H1 (cell line): Measurements from ENCODE around the gene PRKN. TPM values are rescaled to one million over a fixed set of nuclear protein-coding genes. Genes with fewer than 3 reads are reported as not detected.

Experiments
- CTCF ChIA-PET: fragments of 300-600 bp; sonication (Branson Sonifier 250); formaldehyde crosslinking; loops from one replicate; lab custom pipeline; 2021; ENCODE audit not compliant: partially characterized antibody; lab: Charles Lee
- POLR2A ChIA-PET: fragments of 300-600 bp; sonication (Branson Sonifier 250); formaldehyde crosslinking; loops from one replicate; lab custom pipeline; 2021; ENCODE audit warnings: inconsistent platforms; ENCODE audit not compliant: partially characterized antibody; lab: Charles Lee
- DNase-seq, 2 experiments: peaks; one replicate each; pipeline versions ENCODE4 v3.0.0 to v3.0.0-alpha.2; 2010 to 2022; ENCODE audit warnings: low spot score in 2 of 2, low read depth in 1 of 2, mixed read lengths in 1 of 2
- FAIRE-seq: peaks from 2 replicates; lab custom pipeline; 2011; peaks lifted over from hg19 to GRCh38; lab: Jason Lieb, UNC
- H2AFZ ChIP-seq: 2 replicates; pipeline ENCODE4 v1.8.1; 2012; ENCODE audit warnings: low read length, inconsistent platforms
- H2AK5ac ChIP-seq: 2 replicates; pipeline ENCODE4 v1.6.1; 2013; ENCODE audit warnings: low read depth, low read length
- H2BK120ac ChIP-seq: replicated peaks from 2 replicates; pipeline ENCODE3; 2013; ENCODE audit warnings: low read depth, low read length, inconsistent platforms
- H2BK12ac ChIP-seq: 2 replicates; pipeline ENCODE4 v1.6.1; 2013; ENCODE audit warnings: low read depth, low read length
- H2BK15ac ChIP-seq: 2 replicates; pipeline ENCODE4 v1.6.1; 2013; ENCODE audit warnings: low read length
- H2BK20ac ChIP-seq: 2 replicates; pipeline ENCODE4 v1.6.1; 2013; ENCODE audit warnings: low read length
- H2BK5ac ChIP-seq: 2 replicates; pipeline ENCODE4 v1.6.1; 2013; ENCODE audit warnings: low read depth, low read length
- H3K14ac ChIP-seq: 2 replicates; pipeline ENCODE4 v1.6.1; 2013; ENCODE audit warnings: inconsistent platforms; ENCODE audit not compliant: insufficient read length
- H3K18ac ChIP-seq: 2 replicates; pipeline ENCODE4 v1.6.1; 2013; ENCODE audit warnings: low read length; ENCODE audit errors: extremely low read depth
- H3K23ac ChIP-seq: 2 replicates; pipeline ENCODE4 v1.6.1; 2013; ENCODE audit warnings: inconsistent platforms; ENCODE audit not compliant: insufficient read length
- H3K23me2 ChIP-seq: 2 replicates; pipeline ENCODE4 v1.6.1; 2013; ENCODE audit warnings: low read depth, low read length
- H3K27ac ChIP-seq: 2 replicates; pipeline ENCODE4 v1.6.1; 2011; ENCODE audit warnings: low read depth, low read length, inconsistent platforms
- H3K27me3 ChIP-seq, 4 experiments: replicated peaks in 1 of 4; 1 replicate in 1 of 4; 2 replicates in 3 of 4; pipeline versions ENCODE4 v1.6.1 to v1.8.1; 2011 to 2013; ENCODE audit warnings: low read length in 3 of 4, mild to moderate bottlenecking in 3 of 4, inconsistent platforms in 2 of 4, mixed read lengths in 2 of 4, moderate library complexity in 1 of 4; ENCODE audit not compliant: control insufficient read depth in 3 of 4, insufficient read depth in 3 of 4; ENCODE audit errors: extremely low read depth in 1 of 4
- H3K36me3 ChIP-seq, 4 experiments: 2 replicates each; pipeline versions ENCODE4 v1.6.1 to v1.8.1; 2011 to 2013; ENCODE audit warnings: mild to moderate bottlenecking in 4 of 4, low read length in 3 of 4, moderate library complexity in 2 of 4, control low read depth in 1 of 4, inconsistent platforms in 1 of 4; ENCODE audit not compliant: insufficient read depth in 4 of 4, control insufficient read depth in 2 of 4
- H3K4ac ChIP-seq: replicated peaks from 2 replicates; pipeline ENCODE3; 2013; ENCODE audit warnings: low read length, low read depth, mixed read lengths, inconsistent platforms; ENCODE audit not compliant: insufficient read length
- H3K4me1 ChIP-seq, 4 experiments: replicated peaks in 1 of 4; 1 replicate in 1 of 4; 2 replicates in 3 of 4; pipeline versions ENCODE4 v1.6.1 to v1.8.1; 2011 to 2013; ENCODE audit warnings: low read length in 3 of 4, inconsistent platforms in 2 of 4, mixed read lengths in 1 of 4; ENCODE audit not compliant: insufficient read depth in 4 of 4, control insufficient read depth in 3 of 4
- H3K4me2 ChIP-seq, 2 experiments: 2 replicates each; pipeline versions ENCODE4 v1.6.1 to v1.8.1; 2011 to 2013; ENCODE audit warnings: low read depth in 2 of 2, low read length in 2 of 2, control low read depth in 1 of 2, inconsistent platforms in 1 of 2, mild to moderate bottlenecking in 1 of 2; ENCODE audit not compliant: insufficient read depth in 1 of 2
- H3K4me3 ChIP-seq, 4 experiments: fragments of 200-600, 300-600 bp in 1 of 4; sonication (generic), shearing (Covaris generic), sonication (Bioruptor Twin) in 1 of 4; 2 replicates each; pipeline versions ENCODE4 v1.5.1 to v1.8.1; 2011 to 2016; ENCODE audit warnings: low read length in 4 of 4, low read depth in 3 of 4, control low read depth in 2 of 4, inconsistent platforms in 2 of 4, mild to moderate bottlenecking in 2 of 4, mixed read lengths in 1 of 4, moderate library complexity in 1 of 4; ENCODE audit not compliant: insufficient read depth in 2 of 4; ENCODE audit errors: extremely low read depth in 1 of 4
- H3K56ac ChIP-seq: replicated peaks from 2 replicates; pipeline ENCODE3; 2013; ENCODE audit warnings: low read depth, mild to moderate bottlenecking, mixed read lengths, low read length, inconsistent platforms; ENCODE audit not compliant: insufficient read length
- H3K79me1 ChIP-seq: 2 replicates; pipeline ENCODE4 v1.6.1; 2013; ENCODE audit warnings: low read depth, low read length, control low read depth
- H3K79me2 ChIP-seq, 2 experiments: 2 replicates each; pipeline versions ENCODE4 v1.6.1 to v1.8.1; 2012 to 2013; ENCODE audit warnings: low read length in 2 of 2, mild to moderate bottlenecking in 2 of 2, inconsistent platforms in 1 of 2; ENCODE audit not compliant: insufficient read depth in 2 of 2, control insufficient read depth in 1 of 2
- H3K9ac ChIP-seq, 4 experiments: replicated peaks in 1 of 4; 1 replicate in 1 of 4; 2 replicates in 3 of 4; pipeline versions ENCODE4 v1.6.1 to v1.8.1; 2011 to 2013; ENCODE audit warnings: low read depth in 3 of 4, low read length in 3 of 4, control low read depth in 2 of 4, mild to moderate bottlenecking in 2 of 4, moderate library complexity in 2 of 4, inconsistent platforms in 1 of 4; ENCODE audit errors: extremely low read depth in 1 of 4
- H3K9me3 ChIP-seq, 2 experiments: 2 replicates each; pipeline versions ENCODE4 v1.6.1 to v1.8.1; 2012 to 2013; ENCODE audit warnings: mild to moderate bottlenecking in 2 of 2, moderate library complexity in 2 of 2, control low read depth in 1 of 2, inconsistent platforms in 1 of 2, low read depth in 1 of 2, low read length in 1 of 2, mixed read lengths in 1 of 2; ENCODE audit not compliant: insufficient read depth in 2 of 2
- H4K20me1 ChIP-seq, 2 experiments: replicated peaks in 1 of 2; 2 replicates each; pipeline versions ENCODE3 to v1.8.1; 2011 to 2013; ENCODE audit warnings: inconsistent platforms in 2 of 2, low read length in 2 of 2, mild to moderate bottlenecking in 1 of 2; ENCODE audit not compliant: insufficient read depth in 2 of 2, control insufficient read depth in 1 of 2
- H4K5ac ChIP-seq: 2 replicates; pipeline ENCODE4 v1.6.1; 2013; ENCODE audit warnings: low read length, low read depth, mixed read lengths, inconsistent platforms; ENCODE audit not compliant: insufficient read length
- H4K8ac ChIP-seq: 2 replicates; pipeline ENCODE4 v1.8.0; 2013; ENCODE audit warnings: mild to moderate bottlenecking, moderate library complexity, low read length, inconsistent platforms; ENCODE audit not compliant: insufficient read depth; ENCODE audit errors: extremely low read depth
- H4K91ac ChIP-seq: replicated peaks from 2 replicates; pipeline ENCODE3; 2013; ENCODE audit warnings: low read length, mixed read lengths, inconsistent platforms; ENCODE audit not compliant: insufficient read length
- BACH1 ChIP-seq: IDR thresholded peaks from 2 replicates; pipeline ENCODE4 v1.6.1; 2012; ENCODE audit warnings: low read length, improper control_type of control experiment
- BCL11A ChIP-seq, 2 experiments: IDR thresholded peaks; one replicate each; pipeline ENCODE4 v1.6.1; 2011; ENCODE audit warnings: low read depth in 2 of 2, low read length in 2 of 2, mild to moderate bottlenecking in 2 of 2
- HDAC2 ChIP-seq, 2 experiments: fragments of 300-600 bp in 1 of 2; sonication (generic) in 1 of 2; IDR thresholded peaks; 2 replicates each; pipeline ENCODE4 v1.6.1; 2011 to 2012; ENCODE audit warnings: low read depth in 2 of 2, low read length in 2 of 2, mild to moderate bottlenecking in 2 of 2, moderate library complexity in 2 of 2, borderline replicate concordance in 1 of 2, inconsistent platforms in 1 of 2
- JUN ChIP-seq: IDR thresholded peaks from 2 replicates; pipeline ENCODE4 v1.6.1; 2011; ENCODE audit warnings: low read depth, mild to moderate bottlenecking, improper control_type of control experiment, low read length
- POLR2AphosphoS5 ChIP-seq: IDR thresholded peaks from 2 replicates; pipeline ENCODE4 v1.6.1; 2011; ENCODE audit warnings: low read depth, low read length
- RBBP5 ChIP-seq: IDR thresholded peaks from 2 replicates; pipeline ENCODE4 v1.7.1; 2012; ENCODE audit warnings: low read depth, mild to moderate bottlenecking, inconsistent platforms, low read length, moderate library complexity, borderline replicate concordance
- SIX5 ChIP-seq: IDR thresholded peaks from 2 replicates; pipeline ENCODE4 v1.6.1; 2011; ENCODE audit warnings: mild to moderate bottlenecking, low read depth, low read length
- SP4 ChIP-seq: IDR thresholded peaks from 2 replicates; pipeline ENCODE4 v1.6.1; 2012; ENCODE audit warnings: low read length, inconsistent platforms
- TAF7 ChIP-seq: optimal IDR thresholded peaks from 2 replicates; pipeline ENCODE3; 2011; ENCODE audit warnings: low read depth, mild to moderate bottlenecking, inconsistent platforms, low read length, moderate library complexity, borderline replicate concordance
- YY1 ChIP-seq: IDR thresholded peaks from 2 replicates; pipeline ENCODE4 v1.6.1; 2011; ENCODE audit warnings: low read depth, mild to moderate bottlenecking, low read length
- WGBS, 2 experiments: shearing (Covaris generic) in 1 of 2; methylation state at CpG; one replicate each; pipeline versions ENCODE4 v1.1.6 to v1.1.7; 2013 to 2015; ENCODE audit warnings: low lambda C conversion rate in 2 of 2, mixed read lengths in 2 of 2, inconsistent platforms in 1 of 2, low coverage in 1 of 2, missing lambda C conversion rate in 1 of 2; ENCODE audit not compliant: insufficient replicate concordance in 2 of 2, insufficient coverage in 1 of 2, insufficient read length in 1 of 2; ENCODE audit errors: extremely low coverage in 1 of 2, missing lambda C conversion rate in 1 of 2; 5-methylcytosine and 5-hydroxymethylcytosine counted together
- polyA plus RNA-seq, 7 experiments: library from polyadenylated mRNA; depleted of rRNA in 3 of 7; stranded (reverse) in 5 of 7; unstranded in 2 of 7; fragments of >200 nt in 5 of 7; fragments of 200-250 nt in 2 of 7; gene quantifications; 1 replicate in 5 of 7; 2 replicates in 1 of 7; 4 replicates in 1 of 7; pipeline versions ENCODE4 v1.2.1 to v1.2.3, GENCODE V29; 2011 to 2013; ENCODE audit warnings: missing spikeins in 2 of 7, mixed read lengths in 2 of 7
- total RNA-seq: library from RNA; stranded (reverse); fragmentation: NEBNext Ultra II Directional; extraction: Animal tissue kit (Norgen Biotek cat#: 25700); gene quantifications from 2 replicates; pipeline ENCODE4 v1.2.1, GENCODE V29; 2021
- TF ChIP-seq, protein P1 (sequence below): IDR thresholded peaks from 2 replicates; pipeline ENCODE4 v1.6.1; 2011; ENCODE audit warnings: low read depth, mild to moderate bottlenecking, low read length; ENCODE audit not compliant: insufficient read depth

PRKN gene
- total and polyA plus RNA-seq, 2 of the 8 experiments (the other 6 are each of a cell fraction or from before 2014, with no cell fraction given) = 0.13 to 0.29 TPM

DNA sequence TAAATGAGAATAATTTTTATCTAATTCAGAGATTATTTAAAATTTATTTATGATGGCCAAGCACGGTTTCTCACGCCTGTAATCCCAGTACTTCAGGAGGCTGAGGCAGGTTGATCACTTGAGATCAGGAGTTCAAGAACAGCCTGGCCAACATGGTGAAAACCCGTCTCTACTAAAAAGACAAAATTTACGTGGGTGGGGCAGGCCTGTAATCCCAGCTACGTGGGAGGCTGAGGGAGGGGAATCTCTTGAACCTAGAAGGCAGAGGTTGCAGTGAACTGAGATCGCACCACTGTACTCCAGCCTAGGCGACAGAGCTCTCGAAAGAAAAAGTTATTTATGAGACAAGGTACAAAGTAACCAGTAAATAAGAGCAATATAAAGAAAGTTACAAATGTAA is 1394.2 kb downstream of the PRKN start:
- Histone ChIP-seq H3K4me2 (no peak overlapping the region), H2AK5ac (no peak overlapping the region), H3K23me2 (no peaks in the 10 kb centered on the region; the same call in 1 of the 2 replicates), H3K79me2 (no peaks in the 10 kb centered on the region), H3K4ac (no peak overlapping the region), H4K5ac (no peak overlapping the region), H3K36me3 (no peaks in the 10 kb centered on the region; a peak in 1 of 8 replicates), H3K79me1 (no peaks in the 10 kb centered on the region), H3K23ac (no peak overlapping the region), H2BK120ac (no peak overlapping the region), H3K27me3 (no peaks in the 10 kb centered on the region), H3K56ac (no peak overlapping the region), H3K4me3 (no peak overlapping the region), H2BK5ac (no peak overlapping the region), H3K27ac (no peak overlapping the region), H3K9me3 (peaks cover 0 to 19% of the 10 kb centered on the region in 2 experiments; a peak in 2 of 4 replicates), H3K4me1 (no peaks in the 10 kb centered on the region), H4K20me1 (no peaks in the 10 kb centered on the region), H3K9ac (no peak overlapping the region), H2BK15ac (no peak overlapping the region), H4K8ac (no peak overlapping the region), H2AFZ (no peak overlapping the region), H3K18ac (no peak overlapping the region), H4K91ac (no peak overlapping the region), H3K14ac (no peak overlapping the region), H2BK12ac (no peak overlapping the region), H2BK20ac (no peak overlapping the region)
- ChIA-PET CTCF (no interaction called here), POLR2A (no interaction called here)
- TF ChIP-seq YY1 (no peak), POLR2AphosphoS5 (no peak), RBBP5 (no peak), SP4 (no peak), BCL11A (IDR thresholded peaks at IDR 0.05; ENCODE audit: low read depth in 2 of 2, low read length in 2 of 2) (no peak), HDAC2 (IDR thresholded peaks at IDR 0.05; ENCODE audit: borderline replicate concordance in 1 of 2, low read depth in 2 of 2, low read length in 2 of 2) (no peak), JUN (no peak), SIX5 (no peak), BACH1 (no peak), TAF7 (no peak)
- TF ChIP-seq, protein P1, sequence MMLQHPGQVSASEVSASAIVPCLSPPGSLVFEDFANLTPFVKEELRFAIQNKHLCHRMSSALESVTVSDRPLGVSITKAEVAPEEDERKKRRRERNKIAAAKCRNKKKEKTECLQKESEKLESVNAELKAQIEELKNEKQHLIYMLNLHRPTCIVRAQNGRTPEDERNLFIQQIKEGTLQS = no peak
- no peak for DNase-seq
- no peak for FAIRE-seq
- WGBS, 2 experiments = 86% methylated on average over 8 of the region's 8 CpGs; no CpG with 5 or more reads in 1 of the 2 experiments
